Stimulated activated CD4-positive, alpha-beta T cell treated with anti-CD3 and anti-CD28 coated beads, Interleukin-1b, Interleukin-23, amount 100 ng/mL, for 4 hours (primary cell): ENCODE results near the gene ADGRL2.
"Not testable (repeated sequence)": the region's sequence is repeated elsewhere in the genome, so short reads cannot be mapped to it uniquely, and the experiment has no call there.

Source experiments
- DNase-seq, 2 donors: peaks; one replicate each; pipeline ENCODE4 v3.0.0-alpha.2; 2020; ENCODE audit warnings: low read depth in 2 of 2

ADGRL2 gene

DNA sequence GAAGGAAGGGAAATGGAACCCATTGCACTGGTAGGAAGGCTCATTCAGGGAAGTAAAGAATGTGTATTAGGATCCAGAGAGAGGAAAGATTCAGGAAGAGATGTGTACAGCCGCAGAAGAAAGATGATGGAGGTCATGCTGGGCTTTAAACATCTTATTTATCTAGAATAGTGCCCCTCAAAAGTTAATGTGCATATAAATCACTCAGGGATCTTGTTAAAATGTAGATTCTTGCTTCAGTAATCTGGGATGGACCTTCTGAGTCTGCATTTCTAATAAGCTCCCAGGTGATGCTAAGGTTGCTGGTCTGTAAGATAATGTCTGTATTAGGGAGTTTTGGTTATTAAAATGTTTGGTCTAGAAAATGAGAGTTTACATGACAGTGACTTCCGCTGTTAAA is 46.3 kb downstream of the ADGRL2 start:
- DNase-seq = no peak

DNA sequence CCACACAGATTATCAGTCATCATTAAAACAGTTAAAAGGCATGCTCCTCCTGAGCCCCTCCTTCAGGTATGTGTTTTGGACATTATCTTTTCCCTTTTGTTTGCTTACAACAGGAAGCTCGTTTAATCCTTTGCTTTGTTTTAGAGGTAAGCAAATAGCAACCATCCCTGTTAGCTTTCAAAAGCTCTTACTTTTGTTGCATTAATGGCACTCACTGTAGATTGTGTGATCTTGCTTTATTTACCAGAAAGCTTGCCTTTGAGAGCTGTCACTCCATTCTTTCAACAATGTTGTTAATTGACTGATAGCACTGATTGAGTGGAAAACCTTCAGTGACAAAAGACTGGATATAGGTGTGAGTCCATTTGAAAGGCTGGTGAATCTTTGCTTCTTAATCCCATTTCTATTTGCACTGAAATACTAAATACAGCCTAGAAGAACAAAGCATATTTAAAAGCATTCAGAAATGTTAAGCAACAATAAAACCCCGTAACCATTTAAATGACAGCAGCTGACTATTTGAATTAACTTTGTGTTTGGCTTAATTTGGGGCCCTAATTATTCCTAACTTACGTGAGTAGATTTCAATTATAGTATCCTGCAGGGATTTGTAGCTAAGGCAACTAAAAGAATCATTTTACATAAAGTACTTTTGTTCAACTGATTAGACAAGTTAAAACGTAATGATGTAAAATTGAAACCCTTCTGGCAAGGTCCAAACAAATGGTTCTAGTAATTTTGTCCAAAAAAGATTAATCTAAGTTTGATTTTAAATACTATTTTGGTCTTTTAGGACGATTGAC is 48.3 kb downstream of the ADGRL2 start:
- no peak for DNase-seq

DNA sequence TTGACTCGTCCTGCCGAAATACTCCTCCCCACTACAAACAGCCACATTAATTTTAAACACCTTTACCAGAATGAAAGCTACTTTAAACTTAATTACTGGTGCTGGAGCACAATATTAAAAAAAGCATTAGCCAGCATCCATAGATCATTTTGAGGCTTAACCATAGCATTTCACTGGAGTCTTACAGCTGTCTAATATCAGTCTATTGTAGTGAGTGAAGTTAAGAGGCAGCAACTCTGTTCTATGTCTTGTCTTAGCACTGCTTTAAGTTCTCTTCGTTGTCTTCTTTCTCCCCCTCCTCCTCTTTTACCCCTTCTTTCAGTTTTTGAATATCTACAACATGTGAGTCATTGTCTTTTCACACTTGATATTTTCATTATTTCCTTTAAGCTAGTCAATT is 49.3 kb downstream of the ADGRL2 start:
- no peak for DNase-seq

DNA sequence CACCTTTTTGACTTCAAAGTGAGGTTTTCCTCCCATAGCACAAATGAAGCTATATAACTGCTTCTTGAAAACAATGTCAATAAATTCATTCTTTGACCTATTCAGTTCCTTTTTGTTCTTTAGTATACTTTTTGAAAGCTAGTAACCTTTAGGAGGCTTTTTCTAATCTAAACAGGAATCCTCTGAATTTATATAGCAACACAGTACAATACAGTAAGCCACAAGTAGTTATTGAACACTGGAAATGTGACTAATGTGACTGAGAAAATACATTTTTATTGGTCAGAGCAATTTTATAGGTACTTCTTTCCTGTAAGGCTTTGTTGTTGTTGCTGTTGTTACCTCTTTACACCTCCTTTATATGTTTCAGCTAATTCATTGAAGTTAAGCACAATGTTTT is 49.8 kb downstream of the ADGRL2 start:
- no peak for DNase-seq

DNA sequence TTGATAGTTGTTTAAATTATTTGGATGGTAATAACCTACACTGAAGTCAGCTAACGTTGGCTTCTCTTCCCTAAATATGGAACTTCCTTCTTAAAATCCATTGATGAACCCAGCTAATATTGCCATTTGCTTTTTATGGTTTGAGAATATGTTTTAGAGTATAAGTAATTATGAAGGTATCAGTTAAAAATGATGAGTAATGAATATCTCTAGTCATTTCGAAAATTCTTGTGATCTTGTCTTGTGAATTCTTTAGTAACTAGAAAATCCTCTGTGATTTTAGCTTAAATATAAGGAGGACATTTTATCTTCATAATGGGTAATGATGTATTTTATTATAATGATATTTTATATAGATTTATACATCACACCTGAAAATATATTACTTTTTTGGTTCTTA is 50.5 kb downstream of the ADGRL2 start:
- DNase-seq = no peak

DNA sequence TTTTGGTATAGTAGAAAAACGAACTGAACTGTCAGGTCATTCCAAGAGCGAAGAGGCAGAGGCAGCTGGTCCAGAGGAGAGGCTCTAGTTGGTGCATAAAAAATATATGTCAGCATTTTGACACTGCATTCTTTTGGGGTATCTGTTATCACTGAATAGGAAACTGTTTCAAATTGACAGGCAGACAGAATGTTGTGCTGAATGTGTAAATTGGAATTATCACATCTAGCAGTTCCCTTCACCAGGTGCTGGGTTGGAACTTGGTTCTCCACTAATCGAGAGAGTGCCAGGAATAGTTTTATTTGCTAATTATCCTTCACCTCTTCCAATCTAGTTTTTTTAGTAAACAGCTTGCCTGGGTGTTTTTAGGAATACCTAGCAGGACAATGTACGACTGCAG is 52.2 kb downstream of the ADGRL2 start:
- no peak for DNase-seq

DNA sequence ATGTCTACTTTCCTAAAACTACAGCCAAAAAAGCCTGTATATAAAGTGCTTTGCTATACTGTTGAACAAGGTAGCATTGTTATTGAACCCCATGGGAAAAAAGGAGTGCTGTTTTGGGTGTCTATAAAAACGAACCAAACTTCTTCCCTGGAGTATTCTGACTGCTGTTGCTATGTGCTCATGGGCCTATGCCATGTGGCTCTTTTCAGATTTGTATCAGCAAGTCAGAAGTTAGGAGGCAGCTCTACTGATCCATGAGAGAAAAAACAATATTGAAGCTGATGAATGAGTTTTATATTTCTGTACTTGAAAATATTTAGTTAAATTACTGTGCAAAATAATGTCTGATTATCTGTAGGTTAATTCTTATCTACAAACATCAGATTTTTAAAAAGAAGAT is 66.5 kb downstream of the ADGRL2 start:
- DNase-seq = no peak

DNA sequence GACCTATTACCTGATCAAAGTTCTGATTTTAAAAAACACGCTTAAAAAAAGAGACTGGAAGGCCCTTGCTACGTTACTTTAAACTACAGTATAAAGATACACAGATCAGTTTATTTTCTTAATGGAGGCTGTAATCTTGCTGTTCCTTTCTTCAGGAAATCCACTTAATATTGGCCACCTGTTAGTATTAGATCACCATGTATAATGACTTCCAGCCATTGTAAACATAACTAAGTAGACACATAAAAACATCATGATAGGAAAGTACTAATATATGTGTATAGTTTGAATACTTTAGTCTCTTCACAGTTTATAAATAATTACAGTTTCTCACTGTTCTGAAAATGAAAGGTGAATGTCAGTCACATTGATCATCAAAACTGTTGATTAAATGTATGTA is 68.6 kb downstream of the ADGRL2 start:
- DNase-seq = no peak

DNA sequence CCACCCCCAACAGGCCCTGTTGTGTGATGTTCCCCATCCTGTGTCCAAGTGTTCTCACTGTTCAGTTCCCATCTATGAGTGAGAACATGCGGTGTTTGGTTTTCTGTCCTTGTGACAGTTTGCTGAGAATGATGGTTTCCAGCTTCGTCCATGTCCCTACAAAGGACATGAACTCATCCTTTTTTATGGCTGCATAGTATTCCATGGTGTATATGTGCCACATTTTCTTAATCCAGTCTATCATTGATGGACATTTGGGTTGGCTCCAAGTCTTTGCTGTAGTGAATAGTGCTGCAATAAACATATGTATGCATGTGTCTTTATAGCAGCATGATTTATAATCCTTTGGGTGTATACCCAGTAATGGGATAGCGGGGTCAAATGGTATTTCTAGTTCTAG is 70.4 kb downstream of the ADGRL2 start:
- DNase-seq = not testable (repeated sequence)

DNA sequence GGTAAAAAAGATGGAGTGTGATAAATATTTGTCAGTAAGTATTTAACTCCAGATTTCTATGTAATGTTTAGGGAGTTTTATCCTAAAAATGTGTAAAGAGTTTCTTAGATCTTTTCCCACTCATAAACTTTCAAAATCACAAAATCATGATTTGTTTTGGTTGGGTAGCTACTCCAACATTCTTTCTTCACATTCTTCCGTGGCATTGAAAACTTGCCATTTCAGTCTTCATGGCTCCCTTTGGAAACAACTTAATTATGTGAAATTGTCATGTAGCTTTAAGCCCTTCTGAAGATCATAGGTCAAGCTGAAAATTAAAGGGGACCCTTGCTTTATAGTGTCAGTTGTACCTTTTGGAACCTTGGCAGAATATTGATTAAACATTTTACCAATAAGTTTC is 73.2 kb downstream of the ADGRL2 start:
- DNase-seq = no peak

DNA sequence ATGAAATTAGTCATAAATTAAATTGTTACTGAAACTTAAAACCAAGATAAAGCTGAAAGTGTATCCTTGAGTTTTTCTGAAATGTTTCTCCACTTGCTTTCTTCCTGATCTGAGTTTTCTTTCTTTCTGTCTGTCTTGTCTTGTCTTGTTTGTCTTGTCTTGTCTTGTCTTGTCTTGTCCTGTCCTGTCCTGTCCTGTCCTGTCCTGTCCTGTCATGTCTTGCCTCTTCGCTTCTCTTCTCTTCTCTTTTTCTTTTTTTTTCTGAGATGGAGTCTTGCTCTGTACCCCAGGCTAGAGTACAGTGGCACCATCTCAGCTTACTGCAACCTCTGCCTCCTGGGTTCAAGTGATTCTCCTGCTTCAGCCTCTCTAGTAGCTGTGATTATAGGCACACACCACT is 73.7 kb downstream of the ADGRL2 start:
- DNase-seq = no peak

DNA sequence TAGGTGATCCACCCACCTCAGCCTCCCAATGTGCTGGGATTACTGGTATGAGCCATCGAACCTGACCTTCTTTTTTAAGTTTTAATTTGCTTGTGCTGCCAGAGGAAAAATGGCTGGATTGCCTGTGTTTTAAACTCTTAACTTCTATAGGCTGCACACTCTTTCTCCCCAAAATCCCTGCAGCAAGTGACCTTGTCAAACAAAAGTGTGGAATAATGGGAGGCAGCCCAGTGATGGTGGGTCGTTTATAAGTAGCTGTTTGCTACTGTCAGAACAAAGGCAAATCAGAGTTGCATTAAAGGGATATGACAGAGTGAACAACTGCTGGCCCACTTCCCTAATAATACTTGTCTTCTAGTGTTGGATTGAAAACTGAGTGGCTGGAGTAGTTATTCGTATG is 74.2 kb downstream of the ADGRL2 start:
- no peak for DNase-seq

DNA sequence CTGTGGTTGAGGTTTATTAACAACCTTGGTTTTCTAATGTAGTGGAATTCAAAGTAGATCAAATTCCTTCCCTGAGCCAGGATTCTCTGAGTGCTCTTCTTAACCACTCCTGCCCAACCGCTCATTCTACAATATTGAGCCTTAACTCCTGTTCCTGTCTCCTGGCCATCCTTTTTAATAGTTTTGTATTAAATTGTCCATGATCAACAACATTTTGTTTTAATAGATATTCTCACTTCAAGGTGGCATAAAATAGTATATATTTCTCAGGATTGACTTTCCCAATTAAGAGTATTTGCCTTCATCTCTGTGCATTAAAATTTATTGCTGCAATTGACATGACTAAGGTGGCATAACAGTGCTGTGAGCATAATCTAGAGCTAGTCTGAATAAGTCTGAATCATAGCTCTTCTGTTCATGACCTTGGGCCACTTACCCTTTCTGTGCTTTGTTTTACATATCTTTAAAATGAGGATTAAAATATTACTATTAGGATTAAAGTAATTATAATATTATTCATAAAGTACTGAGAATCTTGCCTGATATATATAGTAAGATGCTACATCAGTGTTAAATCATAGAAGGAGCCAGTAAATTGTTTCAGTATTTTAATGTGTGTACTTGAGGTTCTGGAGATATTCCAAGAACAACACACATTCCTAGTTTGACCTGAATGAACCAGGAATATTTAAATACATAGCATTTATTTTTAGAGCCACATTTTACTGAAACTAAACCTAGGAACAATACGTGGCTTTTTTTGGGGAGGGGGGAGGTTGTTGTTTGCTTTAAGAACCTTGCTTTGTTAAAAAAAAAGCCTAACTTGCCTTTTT is 76.4 kb downstream of the ADGRL2 start:
- no peak for DNase-seq

DNA sequence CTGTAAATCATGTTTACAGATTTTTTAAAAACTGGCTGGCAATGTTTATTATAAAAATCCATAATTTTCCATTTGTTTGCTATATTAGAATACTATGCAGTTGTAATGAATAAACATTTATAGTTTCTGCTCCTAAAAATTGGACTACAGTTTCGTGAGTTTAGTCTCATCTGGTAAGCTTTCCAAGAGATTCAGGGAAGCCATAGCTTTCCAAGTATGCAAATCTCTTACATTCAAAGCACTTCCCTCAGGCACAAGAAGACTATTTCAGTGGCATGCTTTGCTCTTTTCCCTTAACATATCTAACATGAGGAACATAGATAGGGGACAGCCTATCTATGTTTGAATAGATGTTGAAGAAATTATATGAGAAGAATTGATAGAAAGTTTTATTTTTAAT is 77.2 kb downstream of the ADGRL2 start:
- DNase-seq = no peak

DNA sequence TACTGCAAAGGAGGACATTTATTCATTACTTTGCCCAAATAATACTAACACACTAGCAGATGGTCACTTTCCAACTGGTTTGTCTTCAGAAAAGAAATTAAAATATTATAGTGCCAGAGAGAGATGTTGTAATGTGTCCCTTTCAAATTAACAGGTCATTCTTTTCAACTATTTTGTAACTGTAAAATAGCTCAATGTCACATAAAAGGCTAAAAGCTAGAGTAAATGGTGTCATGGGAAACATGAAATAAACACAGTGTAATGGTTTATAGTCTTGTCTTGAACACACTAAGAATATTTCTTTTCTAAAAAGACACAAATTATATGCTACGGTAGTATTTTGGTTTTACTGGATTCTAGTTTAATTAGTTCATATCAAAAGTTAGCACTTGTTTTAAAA is 77.8 kb downstream of the ADGRL2 start:
- DNase-seq = no peak

DNA sequence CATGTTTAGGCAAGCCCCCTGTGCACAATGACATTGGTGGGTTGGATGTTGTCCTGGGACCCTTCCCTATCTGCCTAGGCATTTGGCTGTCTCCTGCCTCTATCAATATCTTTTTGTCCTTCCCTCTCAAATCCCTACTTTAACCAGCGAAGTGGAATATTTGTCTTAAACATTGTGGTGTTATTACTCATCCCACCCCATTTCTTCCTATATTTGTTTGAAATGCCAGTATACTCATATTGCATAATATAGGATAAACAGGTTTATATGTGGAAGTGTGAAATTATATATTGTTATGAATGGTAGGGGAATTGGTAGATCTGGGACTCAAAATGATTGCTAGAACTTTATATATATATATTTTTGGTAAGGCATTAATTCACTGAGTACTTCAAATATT is 80.0 kb downstream of the ADGRL2 start:
- DNase-seq = no peak

DNA sequence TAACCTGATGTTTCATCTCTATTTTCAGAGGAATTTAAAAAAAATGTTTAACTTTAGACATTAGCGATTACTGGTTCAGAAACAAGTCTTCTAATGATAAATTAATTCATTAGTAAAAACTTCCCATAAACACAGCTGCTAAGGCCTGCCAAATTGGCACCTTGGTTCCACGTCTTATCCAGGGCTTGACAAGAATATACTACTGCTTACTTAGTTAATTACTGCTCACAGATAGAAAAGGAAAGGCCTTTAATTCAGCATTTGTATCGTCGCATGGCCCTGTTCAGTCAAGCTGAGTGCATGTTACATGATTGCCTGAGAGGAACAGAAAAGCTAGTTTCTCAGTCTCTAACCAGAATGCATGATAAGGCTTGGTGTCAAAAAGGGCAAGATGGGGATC is 84.6 kb downstream of the ADGRL2 start:
- DNase-seq = no peak

DNA sequence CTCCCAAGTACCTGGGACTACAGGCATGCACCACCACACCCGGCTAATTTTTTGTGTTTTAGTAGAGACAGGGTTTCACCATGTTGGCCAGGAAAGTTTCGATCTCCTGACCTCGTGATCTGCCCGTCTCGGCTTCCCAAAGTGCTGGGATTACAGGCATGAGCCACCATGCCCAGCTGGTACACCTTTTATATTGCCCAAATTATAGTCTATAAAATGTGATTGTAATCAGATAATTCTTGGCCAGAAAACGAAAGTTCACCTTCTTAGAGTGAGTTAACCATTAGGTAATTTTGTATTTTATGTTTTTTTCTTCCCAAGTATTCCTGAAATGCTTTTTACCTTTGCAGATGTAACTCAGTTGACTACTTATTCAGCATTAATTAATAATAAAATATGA is 85.6 kb downstream of the ADGRL2 start:
- not testable (repeated sequence) for DNase-seq

DNA sequence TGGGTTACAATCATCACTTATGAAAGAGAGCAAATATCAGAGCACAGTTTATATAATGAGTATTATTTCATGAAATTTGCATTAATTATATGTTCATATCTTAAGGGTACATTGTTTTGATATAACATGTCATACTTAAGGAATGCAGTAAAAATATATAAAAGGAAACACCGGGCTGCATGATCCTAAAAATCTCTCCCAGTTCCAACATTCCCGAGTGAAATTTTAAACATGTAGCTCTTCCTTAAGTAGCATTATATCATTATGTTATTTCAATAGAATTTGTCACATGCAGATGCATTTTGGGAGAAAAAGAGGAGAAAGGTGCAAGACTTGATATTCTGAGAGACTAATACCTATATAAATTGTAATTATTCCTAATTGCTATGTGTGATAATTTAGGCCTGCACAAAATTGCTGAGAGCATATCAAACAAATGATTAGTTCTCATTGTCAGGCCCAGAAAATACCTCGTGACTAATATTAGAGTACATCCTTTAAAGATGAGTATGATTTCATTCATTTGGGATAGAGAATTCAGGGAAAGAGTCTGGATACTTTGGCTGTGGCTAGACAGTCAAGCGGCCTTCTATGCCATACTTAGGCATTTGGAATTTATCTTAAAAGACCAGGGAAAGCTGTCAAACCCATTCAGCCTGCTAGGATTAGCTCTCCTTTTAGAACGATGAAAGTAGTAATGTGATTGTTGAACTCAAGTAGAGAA is 86.8 kb downstream of the ADGRL2 start:
- no peak for DNase-seq

DNA sequence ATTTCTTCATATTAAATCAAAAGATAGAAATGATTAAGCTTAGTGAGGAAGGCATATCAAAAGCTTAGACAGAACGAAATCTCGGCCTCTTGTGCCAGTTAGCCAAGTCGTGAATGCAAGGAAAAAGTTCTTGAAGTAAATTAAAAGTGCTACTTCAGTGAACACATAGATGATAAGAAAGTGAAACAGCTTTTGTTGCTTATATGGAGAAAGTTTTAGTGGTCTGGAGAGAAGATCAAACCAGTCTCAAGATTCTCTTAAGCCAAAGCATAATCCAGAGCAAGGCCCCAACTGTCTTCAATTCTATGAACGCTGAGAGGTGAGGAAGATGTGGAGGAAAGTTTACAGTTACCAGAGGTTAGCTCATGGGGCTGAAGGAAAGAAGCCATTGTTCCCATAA is 88.4 kb downstream of the ADGRL2 start:
- no peak for DNase-seq

DNA sequence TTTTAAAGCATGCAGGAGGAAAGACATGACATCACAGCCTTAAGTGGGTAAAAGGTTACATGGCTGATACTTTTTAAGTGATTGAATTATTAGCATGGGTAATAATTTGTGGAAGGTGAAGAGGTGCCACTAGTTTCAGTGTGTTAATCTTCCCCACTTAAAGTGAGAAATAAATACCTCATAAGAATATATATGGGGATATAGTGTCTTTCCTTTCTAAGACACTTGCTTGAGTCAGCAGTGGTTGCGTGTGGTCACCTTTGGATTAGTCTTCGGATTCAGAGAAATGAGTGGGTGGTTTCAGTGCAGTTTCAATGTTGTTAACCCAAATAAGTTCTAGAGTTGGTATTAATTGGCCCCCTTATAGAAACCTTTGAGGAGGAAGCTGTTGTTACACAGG is 94.1 kb downstream of the ADGRL2 start:
- DNase-seq = no peak

DNA sequence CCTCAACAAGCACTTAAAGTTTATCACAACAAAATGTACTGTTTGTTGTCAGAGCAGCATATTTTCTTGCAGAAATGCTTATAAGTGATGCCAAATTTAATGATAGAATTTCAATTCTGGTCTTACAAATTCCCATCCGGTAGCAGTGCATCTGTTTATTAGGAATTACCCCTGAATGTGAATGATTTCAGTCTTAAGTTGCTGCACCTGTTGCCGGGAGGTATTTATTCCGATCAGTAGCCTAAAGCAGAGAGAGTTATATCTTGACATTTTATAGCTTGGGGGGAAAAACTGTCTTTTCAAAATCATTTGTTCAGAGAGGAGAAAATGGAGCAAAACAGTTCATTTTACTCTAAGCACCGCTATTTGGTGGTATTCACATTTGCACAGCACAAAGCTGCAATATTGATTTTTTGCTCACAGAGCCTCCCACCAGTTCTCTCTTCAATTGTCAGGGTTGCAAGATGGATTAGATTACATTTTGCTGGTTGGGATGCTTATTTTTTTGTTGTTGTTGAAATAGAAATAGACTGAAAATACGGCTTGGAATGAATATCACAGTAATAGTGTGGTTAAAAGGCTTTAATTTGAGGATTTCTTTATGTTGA is 98.6 kb downstream of the ADGRL2 start:
- no peak for DNase-seq
